CD4-positive, alpha-beta T cell treated with Interleukin-15 for 4 hours (primary cell): ENCODE results near the gene CIZ1.
A peak's percentile ranks its signal among the peaks of the same experiment; 100 is the strongest.

Experiments
- DNase-seq: peaks from one replicate; pipeline ENCODE4 v3.0.0-alpha.2; 2020; ENCODE audit warnings: low spot score

The CIZ1 gene

GRCh38 chr9:128162215-128163026 is 29.0 kb downstream of the CIZ1 start:
- DNase-seq = no peak

- DNase-seq = no peak
Observed at GRCh38 chr9:128161215-128161902, 30.0 kb downstream of the CIZ1 start.

GRCh38 chr9:128160603-128160987 is 30.8 kb downstream of the CIZ1 start:
- DNase-seq = peak; percentile 5

GRCh38 chr9:128159784-128160602 is 31.4 kb downstream of the CIZ1 start, which contains the start of gene BBLN:
BBLN (plus strand) TSS chr9:128160265; CDS start chr9:128160408, 143 bp downstream.
- DNase-seq = peak; percentile 91

GRCh38 chr9:128159522-128159783 is 31.9 kb downstream of the CIZ1 start:
- DNase-seq = peak; percentile 52

- DNase-seq = no peak
Observed at GRCh38 chr9:128155736-128156500, 35.5 kb downstream of the CIZ1 start.

GRCh38 chr9:128153947-128154695 is 37.3 kb downstream of the CIZ1 start:
- DNase-seq = no peak

- DNase-seq = no peak
Observed at GRCh38 chr9:128153060-128153946, 38.1 kb downstream of the CIZ1 start.

GRCh38 chr9:128152133-128153059 is 39.0 kb downstream of the CIZ1 start:
- no peak for DNase-seq

- DNase-seq = no peak
Observed at GRCh38 chr9:128151309-128152132, 39.9 kb downstream of the CIZ1 start.

GRCh38 chr9:128150594-128151308 is 40.6 kb downstream of the CIZ1 start:
- DNase-seq = no peak

GRCh38 chr9:128149951-128150593 is 41.3 kb downstream of the CIZ1 start:
- DNase-seq = no peak

GRCh38 chr9:128149001-128149701 is 42.2 kb downstream of the CIZ1 start, which contains the start of gene LCN2:
LCN2 (plus strand) TSS chr9:128149453; CDS start chr9:128149526, 73 bp downstream.
- no peak for DNase-seq

GRCh38 chr9:128148509-128149000 is 42.8 kb downstream of the CIZ1 start:
- no peak for DNase-seq

GRCh38 chr9:128146591-128147120 is 44.7 kb downstream of the CIZ1 start:
- no peak for DNase-seq

- DNase-seq = no peak
Observed at GRCh38 chr9:128145951-128146351, 45.4 kb downstream of the CIZ1 start.
